ENCODE data around the gene YIPF5. TPM values are rescaled to one million over a fixed set of nuclear protein-coding genes. Genes with fewer than 3 reads are reported as not detected.

Gene YIPF5
- polyA plus RNA-seq, 1 donor (not counting 4 experiments of a cell fraction or from before 2014, with no cell fraction given): 83.9 TPM

- Histone ChIP-seq H3K27ac (ENCODE audit: control insufficient read depth, insufficient read depth, low read length) (peak overlapping the region; percentile 85), H3K9me3 (ENCODE audit: control insufficient read depth, low read depth, low read length) (no peaks in the 10 kb centered on the region), H3K36me3 (ENCODE audit: control insufficient read depth in 2 of 2, extremely low read depth in 1 of 2, insufficient read depth in 2 of 2, low read length in 2 of 2) (peaks cover 5% of the 10 kb centered on the region in 2 experiments), H3K9me1 (ENCODE audit: control insufficient read depth, extremely low read depth, insufficient read depth, low read length) (no peaks in the 10 kb centered on the region), H2AFZ (ENCODE audit: control insufficient read depth, low read length) (peak overlapping the region; percentile 76), H3K27me3 (ENCODE audit: control insufficient read depth, extremely low read depth, insufficient read depth, low read length) (no peaks in the 10 kb centered on the region), H4K20me1 (ENCODE audit: control insufficient read depth, extremely low read depth, insufficient read depth, low read length) (no peaks in the 10 kb centered on the region), H3K4me3 (ENCODE audit: control insufficient read depth in 2 of 3, extremely low read depth in 1 of 3, insufficient read depth in 2 of 3, low read depth in 1 of 3, low read length in 3 of 3) (peak overlapping the region; percentile 54 to 84 (median 79)), H3K4me2 (ENCODE audit: control insufficient read depth, extremely low read depth, insufficient read depth, low read depth, low read length) (peak overlapping the region; percentile 93), H3K4me1 (ENCODE audit: control insufficient read depth, extremely low read depth, insufficient read depth, low read length) (peaks cover 18% of the 10 kb centered on the region), H3K9ac (ENCODE audit: control insufficient read depth, extremely low read depth, insufficient read depth, low read length) (peak overlapping the region; percentile 94), H3K79me2 (ENCODE audit: control insufficient read depth, insufficient read depth, low read length) (peaks cover 44% of the 10 kb centered on the region)
- TF ChIP-seq CTCF (optimal IDR thresholded peaks at IDR 0.05 in 1 of 3, IDR thresholded peaks at IDR 0.05 in 1 of 3, conservative IDR thresholded peaks at IDR 0.05 in 1 of 3; ENCODE audit: extremely low read depth in 1 of 3, insufficient read depth in 2 of 3, low read length in 3 of 3) (no peak), EZH2 (IDR thresholded peaks at IDR 0.05; ENCODE audit: low read length) (no peak)
- no peak for DNase-seq (ENCODE audit: low read depth, low spot score)
- FAIRE-seq: no peak
- dilution Hi-C loops (cut with MboI; ENCODE audit: extremely low pct_ligation_motif_present, low sequenced_read_pairs): no loop called here
Observed at GRCh38 chr5:144169904-144170275, 569 bp downstream of the YIPF5 start.

- no peak overlapping the region for H2AFZ ChIP-seq (ENCODE audit: control insufficient read depth, low read length)
- no peaks in the 10 kb centered on the region for H3K9me1 ChIP-seq (ENCODE audit: control insufficient read depth, extremely low read depth, insufficient read depth, low read length)
- no peaks in the 10 kb centered on the region for H4K20me1 ChIP-seq (ENCODE audit: control insufficient read depth, extremely low read depth, insufficient read depth, low read length)
- H3K9me3 ChIP-seq (ENCODE audit: control insufficient read depth, low read depth, low read length): no peaks in the 10 kb centered on the region
- dilution Hi-C loops (cut with MboI; ENCODE audit: extremely low pct_ligation_motif_present, low sequenced_read_pairs): no loop called here
- H3K4me3 ChIP-seq (ENCODE audit: control insufficient read depth in 2 of 3, extremely low read depth in 1 of 3, insufficient read depth in 2 of 3, low read depth in 1 of 3, low read length in 3 of 3): no peak overlapping the region
- no peak overlapping the region for H3K9ac ChIP-seq (ENCODE audit: control insufficient read depth, extremely low read depth, insufficient read depth, low read length)
- H3K4me2 ChIP-seq (ENCODE audit: control insufficient read depth, extremely low read depth, insufficient read depth, low read depth, low read length): no peak overlapping the region
- TF ChIP-seq EZH2 (IDR thresholded peaks at IDR 0.05; ENCODE audit: low read length) (no peak), CTCF (optimal IDR thresholded peaks at IDR 0.05 in 1 of 3, IDR thresholded peaks at IDR 0.05 in 1 of 3, conservative IDR thresholded peaks at IDR 0.05 in 1 of 3; ENCODE audit: extremely low read depth in 1 of 3, insufficient read depth in 2 of 3, low read length in 3 of 3) (no peak)
- peaks cover 44% of the 10 kb centered on the region for H3K79me2 ChIP-seq (ENCODE audit: control insufficient read depth, insufficient read depth, low read length)
- peaks cover 6 to 10% of the 10 kb centered on the region in 2 experiments for H3K36me3 ChIP-seq (ENCODE audit: control insufficient read depth in 2 of 2, extremely low read depth in 1 of 2, insufficient read depth in 2 of 2, low read length in 2 of 2)
- DNase-seq (ENCODE audit: low read depth, low spot score): no peak
- H3K27me3 ChIP-seq (ENCODE audit: control insufficient read depth, extremely low read depth, insufficient read depth, low read length): no peaks in the 10 kb centered on the region
- peaks cover 18% of the 10 kb centered on the region for H3K4me1 ChIP-seq (ENCODE audit: control insufficient read depth, extremely low read depth, insufficient read depth, low read length)
- FAIRE-seq: no peak
- no peak overlapping the region for H3K27ac ChIP-seq (ENCODE audit: control insufficient read depth, insufficient read depth, low read length)
Observed at GRCh38 chr5:144167998-144168397, 2.5 kb downstream of the YIPF5 start.

All from keratinocyte (primary cell).